Fibroblast of skin of back (primary cell): Measurements from ENCODE around the gene KRTAP5-6.
"Not testable (repeated sequence)": the region's sequence is repeated elsewhere in the genome, so short reads cannot be mapped to it uniquely, and the experiment has no call there.

Source experiments
- DNase-seq: peaks from one replicate; pipeline ENCODE4 v3.0.0-alpha.2; 2013

KRTAP5-6 gene

DNA sequence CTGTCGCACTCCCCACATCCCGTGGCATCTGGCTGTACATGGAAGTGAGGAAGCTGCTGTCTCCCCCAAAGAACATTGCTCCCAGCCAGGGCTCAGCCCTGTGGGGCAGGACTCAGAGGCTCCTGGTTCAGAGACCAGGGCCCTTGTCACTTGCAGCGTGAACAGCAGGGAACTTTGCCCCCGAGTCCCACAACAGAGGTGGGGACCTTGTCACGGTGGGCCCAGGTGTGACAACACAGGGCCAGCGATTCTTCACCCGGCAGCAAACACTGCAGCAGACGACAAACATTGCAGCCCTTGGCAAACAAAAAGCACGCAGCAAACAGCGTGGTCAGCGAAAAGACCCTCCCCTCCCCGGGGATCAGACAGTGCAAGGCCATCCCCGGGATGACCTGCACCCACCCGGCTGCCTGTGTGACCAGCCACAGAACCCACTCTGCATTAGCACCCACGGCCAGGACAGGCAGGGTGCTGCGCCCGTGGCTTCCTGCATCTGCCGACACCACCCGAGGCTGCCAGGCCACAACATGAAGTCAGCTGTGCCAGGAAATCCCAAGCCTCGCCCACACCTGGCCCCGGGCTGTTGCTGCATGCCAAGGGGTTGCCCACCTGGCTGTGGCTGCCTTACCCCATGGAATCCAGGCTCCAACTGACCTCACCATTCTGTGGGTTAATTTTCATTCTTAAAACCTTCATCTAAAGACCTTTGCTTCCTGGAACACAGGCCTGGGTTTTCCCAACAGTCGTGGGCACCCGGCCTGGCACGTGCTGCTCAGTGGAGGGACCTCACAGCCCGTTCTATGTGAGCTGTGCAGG, 35.3 kb upstream of the KRTAP5-6 start:
- DNase-seq: not testable (repeated sequence)

DNA sequence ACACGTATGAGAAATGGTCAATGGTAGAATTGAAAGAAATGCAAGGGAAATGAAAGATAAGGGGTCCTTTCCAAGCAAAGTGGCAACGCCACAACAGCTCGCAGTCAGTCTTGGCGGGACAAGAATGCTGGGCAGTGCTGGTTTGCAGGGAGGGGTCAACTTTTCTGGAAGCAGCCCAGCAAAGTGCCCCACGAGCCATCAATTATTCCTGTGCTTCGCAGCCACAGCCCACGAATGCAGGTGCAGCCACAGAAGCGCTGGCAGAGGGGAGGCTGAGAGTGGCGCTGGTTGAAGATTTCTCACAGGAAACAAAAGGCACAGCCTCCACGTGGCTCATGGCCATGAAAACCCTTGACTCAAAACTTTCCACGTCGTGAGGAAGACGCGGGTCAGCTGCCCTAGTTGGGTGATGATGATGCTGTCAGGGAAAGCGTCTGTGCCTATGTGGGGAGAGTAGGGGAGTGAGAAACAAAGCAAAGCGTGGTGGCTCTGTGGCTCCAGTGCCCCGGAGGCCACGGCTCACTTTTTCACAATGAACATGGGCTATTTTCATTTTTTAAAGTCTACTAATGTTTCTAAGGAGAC, 34.2 kb upstream of the KRTAP5-6 start:
- not testable (repeated sequence) for DNase-seq

DNA sequence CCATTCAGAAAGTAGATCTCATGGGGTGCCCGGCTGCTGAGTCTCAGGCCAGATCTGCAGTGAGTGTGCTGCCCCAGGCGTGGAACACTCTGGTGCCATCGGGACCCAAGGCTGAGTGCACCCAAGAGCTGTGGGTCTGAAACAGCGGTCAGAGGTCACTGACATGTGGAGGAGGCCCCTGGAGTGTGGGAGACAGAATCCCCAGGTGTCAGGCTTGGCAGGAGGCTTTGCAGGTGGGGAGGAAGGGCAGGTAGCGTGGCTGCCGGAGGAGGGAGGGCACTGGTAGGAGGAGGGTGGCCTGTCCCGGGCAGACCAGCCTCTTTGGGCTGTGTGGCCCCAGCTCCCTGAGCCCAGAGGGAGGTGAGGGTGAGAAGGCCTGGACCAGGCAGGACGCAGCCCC, 31.7 kb upstream of the KRTAP5-6 start:
- no peak for DNase-seq

DNA sequence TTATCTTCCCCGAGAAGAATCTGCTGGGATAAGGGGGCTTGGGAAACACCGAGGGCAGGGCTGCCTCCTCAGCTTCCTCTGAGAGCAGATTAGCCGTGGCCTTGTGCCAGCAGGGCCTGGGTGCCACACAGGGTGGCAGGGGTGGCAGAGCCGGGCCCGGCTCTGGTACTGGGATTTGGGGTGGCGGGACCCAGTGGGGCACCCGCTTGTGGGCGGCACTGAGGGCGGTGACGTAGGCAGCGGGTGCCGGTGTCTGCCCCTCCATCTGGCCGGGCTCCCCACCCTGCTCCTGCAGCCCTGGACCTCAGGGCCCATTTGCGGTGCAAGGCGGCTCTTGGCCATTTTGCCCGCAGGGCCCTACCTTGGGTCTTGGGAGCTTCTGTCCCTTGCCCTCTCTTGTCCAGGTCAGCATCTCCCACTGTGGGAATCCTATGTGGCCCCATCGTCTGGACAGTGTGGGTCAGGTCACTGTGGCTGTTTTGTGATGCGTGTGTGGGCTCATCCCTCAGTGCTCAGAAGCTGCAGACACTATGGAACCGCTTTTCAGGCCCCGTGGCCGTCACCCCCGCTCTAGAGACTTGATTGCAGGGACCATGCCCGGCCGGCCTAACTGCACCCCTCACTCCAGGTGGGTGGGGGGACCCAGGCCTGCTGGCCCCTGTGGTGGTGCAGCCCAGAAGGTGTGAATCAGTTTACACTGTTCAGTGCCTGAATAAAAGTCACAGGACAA, 29.7 kb upstream of the KRTAP5-6 start:
- no peak for DNase-seq

DNA sequence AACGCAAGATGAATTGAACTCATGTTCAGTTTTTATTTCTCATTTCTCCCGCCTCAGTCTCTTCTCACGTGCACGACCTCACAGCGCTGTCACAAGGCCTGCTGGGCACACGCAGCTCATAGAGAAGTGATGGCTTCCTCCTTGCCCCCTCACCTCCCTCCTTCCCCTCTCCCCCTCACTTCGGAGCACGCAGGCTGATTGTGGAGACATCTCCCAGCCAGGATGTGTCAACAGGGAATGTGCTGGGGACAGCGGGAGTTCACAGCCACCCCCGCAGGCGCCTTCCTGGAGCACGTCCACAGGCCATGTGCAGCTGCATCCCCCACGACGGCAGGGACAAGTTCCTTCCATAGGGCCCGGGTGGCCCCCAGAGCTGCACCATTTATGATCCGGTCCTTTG, 29.1 kb upstream of the KRTAP5-6 start:
- no peak for DNase-seq

DNA sequence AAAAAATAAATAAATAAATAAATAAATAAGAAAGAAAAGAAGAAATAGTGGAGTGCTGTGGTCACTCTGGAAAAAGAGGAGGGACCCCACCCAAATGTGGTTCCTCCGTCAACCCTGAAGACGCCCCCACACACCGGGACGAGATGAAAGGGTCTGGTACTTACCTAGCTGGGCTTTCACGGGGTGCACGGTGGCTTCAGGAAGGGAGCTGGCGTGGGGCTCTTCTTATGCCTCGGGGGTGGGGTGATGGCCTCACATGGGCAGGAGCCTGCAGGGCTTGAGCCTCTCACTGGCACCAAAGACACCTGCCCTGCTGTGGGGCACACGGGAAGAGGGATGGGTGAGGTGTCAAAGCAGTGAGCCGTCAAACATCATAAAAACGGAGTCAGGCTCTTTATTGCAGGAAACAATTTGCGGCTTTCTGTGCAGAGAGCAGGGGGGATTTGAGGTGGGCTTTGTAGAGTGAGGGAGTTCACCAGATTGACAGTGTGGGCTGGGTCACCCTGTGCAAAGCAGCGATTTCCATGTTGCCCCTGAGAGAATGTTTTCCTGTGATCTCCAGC, 28.0 kb upstream of the KRTAP5-6 start:
- DNase-seq: no peak

DNA sequence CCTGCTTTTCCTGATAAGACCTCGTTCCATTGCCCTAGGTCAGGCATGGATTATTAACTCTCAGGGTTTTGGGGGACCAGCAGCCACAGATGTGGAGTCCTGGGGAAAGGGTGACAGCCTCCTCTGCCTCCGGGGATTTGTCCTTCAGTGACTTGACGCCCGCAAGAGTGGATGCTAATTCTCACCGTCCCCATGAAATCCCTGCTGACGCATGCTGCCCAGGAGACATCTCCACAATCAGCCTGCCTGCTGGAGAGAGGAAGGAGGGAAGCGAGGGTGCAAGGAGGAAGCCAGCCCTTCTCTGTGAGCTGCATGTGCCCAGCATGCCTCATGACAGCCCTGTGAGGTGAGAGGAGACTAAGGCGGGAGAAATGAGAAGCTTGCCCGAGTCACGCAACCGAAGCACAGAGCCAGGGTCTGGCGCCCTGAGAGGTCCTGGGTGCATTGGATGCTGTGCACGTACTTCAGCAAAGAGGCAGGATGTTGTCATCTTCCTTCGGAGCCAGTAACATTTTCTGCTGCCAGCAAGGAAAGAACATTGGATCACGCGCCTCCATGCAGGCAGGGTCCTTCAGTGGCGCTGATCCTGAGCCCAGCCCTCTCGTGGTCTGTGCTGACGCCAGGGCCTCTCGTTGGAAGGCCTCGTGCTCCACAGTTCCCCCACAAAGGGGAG, 27.3 kb upstream of the KRTAP5-6 start:
- DNase-seq: no peak

DNA sequence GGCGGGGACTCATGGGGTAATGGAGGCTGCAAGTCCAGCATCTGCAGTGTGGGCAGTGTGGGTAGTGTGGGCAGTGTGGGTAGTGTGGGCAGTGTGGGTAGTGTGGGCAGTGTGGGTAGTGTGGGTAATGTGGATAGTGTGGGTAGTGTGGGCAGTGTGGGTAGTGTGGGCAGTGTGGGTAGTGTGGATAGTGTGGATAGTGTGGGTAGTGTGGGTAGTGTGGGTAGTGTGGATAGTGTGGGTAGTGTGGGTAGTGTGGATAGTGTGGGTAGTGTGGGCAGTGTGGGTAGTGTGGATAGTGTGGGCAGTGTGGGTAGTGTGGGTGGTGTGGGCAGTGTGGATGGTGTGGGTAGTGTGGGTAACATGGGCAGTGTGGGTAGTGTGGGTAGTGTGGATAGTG, 26.5 kb upstream of the KRTAP5-6 start:
- not testable (repeated sequence) for DNase-seq

DNA sequence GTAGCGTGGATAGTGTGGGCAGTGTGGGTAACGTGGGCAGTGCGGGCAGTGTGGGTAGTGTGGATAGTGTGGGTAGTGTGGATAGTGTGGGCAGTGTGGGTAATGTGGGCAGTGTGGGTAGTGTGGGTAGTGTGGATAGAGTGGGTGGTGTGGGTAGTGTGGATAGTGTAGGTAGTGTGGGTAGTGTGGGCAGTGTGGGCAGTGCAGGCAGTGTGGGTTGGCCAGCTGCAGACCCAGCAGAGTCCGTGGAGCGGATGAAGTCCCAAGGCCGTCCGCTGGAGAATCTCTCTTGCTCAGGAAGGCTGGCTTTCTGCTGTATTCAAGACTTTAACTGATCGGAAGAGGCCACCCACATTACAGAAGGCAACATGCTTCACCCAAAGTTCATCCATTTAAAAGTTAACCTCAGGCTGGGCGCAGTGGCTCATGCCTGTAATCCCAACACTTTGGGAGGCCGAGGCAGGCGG, 26.1 kb upstream of the KRTAP5-6 start:
- no peak for DNase-seq

DNA sequence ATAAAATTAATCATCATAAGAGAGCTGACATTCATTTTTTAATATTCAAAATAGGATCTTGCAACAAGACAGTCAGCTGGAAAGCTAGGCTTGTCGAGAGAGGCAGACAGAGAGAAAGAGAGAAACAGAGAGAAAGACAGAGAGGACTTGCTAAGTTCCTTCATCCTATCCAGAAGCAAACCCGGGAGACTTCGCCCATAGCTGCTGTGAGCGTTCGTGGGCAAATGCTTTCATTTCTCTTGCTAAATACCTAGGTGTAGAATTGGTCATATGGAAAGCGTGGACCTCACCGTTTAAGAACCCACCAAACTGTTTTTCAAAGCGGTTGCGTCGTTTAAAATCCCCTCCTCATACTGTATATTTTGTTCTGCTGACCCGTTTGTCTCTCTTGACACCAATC, 25.3 kb upstream of the KRTAP5-6 start:
- no peak for DNase-seq

DNA sequence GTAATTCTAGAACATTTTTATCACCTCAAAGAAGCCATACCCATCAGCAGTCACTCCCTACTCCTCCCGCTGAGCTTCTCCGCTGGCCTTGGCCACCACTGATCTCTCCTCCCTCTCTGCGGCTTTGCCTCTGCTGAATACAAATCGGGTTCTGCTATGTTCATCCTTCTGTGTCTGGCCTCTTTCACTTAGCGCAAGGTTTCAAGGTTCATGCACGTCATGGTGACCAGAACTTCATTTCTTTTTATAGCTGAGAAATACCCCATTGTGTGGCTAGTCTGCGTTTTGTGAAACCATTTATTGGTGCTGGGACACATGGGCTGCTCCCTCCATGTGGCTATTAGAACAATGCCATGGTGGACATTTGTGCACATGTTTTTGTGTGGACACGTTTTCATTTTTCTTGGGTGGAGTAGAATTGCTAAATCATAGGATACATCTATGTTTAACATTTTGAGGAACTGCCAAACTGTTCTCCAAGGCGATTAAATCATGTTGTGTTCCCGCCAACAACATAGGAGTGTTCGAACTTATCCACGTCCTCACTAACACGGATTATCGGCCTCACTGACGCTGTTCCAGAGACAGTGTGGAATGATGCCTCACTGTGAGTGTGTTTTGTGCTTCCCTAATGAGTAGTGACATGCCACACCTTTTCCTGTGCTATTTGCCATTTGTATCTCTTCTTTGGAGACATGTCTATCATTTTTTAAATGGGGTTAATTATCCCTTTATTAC, 24.2 kb upstream of the KRTAP5-6 start:
- DNase-seq: no peak

DNA sequence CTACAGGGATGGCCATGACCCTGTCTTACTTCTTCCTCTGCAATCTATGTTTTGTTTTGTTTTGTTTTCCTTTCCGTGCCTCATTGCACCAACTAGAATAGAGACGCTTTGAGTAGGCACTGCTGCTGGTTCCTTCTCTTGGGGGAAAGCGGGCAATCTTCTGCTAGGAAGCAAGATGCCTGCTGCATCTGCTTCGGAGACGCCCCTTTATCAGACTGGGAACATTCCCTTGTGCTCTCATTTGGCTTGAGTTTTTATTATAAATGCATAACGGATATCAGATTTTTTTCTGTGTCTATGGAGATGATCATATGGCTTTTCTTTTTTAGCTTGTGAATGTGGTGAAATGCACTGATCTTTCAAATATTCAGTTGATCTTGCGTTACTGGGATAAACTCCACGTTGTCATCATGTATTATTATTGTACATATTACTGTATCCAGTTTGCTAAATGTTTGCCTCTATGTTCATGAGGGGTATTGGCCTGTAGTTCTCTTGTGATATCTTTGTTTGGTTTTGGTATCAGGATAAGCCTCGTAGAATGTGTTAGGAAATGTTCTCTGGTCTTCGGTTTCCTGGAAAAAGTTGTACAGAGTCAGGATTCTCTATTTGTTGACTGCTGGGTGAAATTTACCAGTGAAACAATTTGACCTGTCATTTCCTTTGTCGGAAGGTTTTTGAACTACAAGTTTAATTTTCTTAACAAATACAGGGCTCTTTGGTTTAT, 23.4 kb upstream of the KRTAP5-6 start:
- no peak for DNase-seq

DNA sequence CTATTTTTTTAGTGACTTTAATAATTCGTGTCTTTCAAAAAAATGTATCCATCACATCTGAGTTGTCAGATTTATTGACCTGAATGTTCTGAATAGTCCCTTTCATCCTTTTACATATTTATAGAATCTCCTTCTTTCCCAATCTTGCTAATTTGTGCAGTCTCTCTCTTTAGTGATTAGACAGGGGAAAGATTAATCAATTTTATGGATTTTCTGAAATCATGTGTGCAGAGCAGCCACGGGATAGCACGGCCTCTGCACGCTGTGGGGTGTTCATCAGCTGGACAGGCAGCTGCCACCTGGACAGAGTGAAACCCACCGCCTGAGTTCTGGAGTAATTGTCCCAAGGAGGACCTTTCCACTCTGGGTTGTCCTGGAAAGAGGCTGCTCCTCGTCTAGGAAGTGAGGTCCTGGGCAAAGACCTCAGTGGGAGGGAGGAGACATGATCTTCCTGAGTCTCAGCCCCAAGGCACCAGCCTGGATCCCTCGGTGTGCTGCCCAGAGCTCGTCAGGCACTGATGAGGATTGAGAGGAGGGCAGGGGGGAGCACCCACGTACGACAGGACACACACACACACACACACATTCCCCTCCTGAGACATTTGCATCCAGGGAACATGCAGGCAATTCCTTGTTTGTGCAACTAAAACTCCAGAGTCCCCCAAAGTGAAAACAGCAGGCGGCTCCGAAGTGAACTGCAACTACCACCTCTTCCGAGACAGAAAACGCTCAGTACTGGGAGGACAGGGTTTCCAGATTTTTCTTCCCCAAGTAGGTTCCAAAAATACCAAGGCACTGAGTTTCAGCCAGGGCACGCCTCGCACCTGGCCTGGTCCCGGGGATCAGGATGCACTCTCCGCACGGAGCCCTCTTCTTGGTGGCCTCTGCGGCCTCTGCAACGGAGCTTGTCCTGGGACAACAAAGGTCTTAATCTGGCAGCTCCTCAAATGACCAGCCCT, 22.5 kb upstream of the KRTAP5-6 start:
- DNase-seq: no peak

DNA sequence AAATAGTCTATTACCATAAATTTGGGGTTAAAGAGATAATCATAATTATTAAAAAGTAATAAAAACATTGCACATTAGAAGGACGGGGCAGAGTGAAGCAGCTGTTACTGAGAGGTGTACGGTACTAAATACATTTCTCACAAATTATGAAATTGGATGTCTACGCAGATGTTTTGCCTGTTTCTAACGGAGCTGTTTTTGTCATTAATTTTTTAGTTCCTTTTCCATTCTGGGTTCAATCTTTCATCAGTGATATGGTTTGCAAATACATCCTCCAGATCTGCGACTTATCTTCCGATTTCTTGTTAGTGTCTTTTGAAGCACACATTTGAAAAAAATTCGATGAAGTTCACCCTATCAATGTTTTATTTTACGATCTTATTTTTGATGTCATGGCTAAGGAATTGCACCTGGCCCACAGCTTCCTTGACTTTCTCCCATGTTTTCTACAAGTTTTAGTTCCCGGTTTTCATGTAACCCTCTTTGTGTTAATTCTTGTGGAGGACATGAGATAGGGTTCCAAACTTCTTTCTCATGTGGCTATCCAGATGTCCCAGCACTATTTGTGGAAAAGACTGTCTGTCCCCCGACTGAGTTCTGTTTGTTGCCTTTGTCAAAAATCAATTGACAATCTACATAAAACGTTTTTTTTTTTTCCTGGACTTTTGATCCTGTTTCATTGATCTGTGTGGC, 21.3 kb upstream of the KRTAP5-6 start:
- no peak for DNase-seq

DNA sequence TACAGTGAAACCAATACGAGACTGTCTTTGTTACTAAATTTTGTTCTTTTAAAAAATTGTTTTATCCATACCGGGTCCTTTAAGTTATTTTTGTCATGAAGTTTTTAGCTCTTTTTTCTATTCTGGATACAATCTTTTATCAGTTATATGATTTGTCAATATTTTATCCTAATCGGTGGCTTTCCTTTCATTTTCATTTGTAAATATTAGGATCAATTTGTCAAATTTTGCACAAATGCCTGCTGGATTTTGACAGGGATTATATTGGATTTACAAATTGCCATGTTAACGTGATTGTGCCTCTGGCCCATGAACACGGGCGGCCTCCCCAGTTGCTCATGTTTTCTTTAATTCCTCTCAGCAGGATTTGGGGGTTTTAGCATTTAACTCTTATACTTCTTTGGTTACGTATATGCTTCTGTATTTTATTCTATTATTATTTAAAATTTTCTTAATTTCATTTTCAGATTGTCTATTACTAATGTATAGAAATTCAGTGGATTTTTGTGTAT, 20.7 kb upstream of the KRTAP5-6 start:
- no peak for DNase-seq

DNA sequence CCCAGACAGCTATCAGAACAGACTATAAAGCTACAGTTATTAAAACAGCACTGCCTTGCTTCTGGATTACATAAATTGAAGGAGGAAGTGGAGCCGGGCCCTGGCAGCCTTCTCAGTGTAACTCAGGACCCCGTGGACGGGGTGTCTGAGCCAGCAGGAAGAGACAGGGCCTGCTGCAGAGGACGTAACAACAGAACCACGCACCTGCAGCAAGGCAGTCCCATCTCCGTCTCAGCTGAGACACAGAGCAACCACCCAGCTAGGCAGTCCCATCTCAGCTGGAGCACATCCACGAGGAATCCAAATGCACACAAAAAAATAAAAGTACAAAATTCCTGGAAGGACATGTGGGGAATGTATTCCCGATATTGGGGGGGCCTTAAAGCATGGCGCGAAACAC, 17.1 kb upstream of the KRTAP5-6 start:
- no peak for DNase-seq

DNA sequence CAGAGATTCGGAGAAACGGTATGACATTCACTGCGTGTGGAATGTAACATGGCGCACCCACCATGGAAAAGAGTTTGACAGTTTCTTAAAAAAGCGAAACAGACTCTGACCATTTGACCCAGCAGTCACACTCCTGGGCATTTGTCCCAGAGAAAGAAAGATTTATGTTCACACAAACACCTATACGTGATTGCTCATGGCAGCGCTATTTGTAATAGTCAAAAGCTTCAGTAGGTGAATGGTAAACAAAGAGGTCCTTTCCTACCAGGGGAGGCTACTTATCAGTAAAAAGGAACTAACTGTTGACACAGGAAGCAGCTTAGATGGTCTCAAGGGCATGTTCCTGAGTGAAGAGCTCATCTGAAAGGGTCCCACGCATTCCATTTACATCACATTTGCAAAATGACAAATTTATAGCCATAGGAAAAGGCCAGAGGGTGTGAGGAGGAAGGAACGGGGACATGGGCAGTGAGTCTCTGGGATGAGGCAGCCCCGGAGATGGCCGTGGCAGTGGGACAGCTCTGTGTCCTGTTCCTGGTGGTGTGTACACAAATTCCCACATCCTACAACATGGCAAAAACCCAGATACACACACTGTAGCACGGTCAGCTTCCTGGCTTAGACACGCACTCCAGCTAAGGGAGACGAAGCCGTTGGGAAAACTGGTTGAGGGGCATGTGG, 14.6 kb upstream of the KRTAP5-6 start:
- no peak for DNase-seq

DNA sequence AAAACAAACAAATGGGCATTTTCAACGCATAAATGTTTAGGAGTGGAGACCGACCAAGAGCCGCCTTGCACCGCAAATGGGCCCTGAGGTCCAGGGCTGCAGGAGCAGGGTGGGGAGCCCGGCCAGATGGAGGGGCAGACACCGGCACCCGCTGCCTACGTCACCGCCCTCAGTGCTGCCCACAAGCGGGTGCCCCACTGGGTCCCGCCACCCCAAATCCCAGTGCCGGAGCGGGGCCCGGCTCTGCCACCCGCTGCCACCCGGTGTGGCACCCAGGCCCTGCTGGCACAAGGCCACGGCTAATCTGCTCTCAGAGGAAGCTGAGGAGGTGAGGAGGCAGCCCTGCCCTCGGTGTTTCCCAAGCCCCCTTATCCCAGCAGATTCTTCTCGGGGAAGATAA, 13.8 kb upstream of the KRTAP5-6 start:
- not testable (repeated sequence) for DNase-seq
